SK-N-SH (cell line): Measurements from ENCODE around the gene TRIM40. TPM values are rescaled to one million over a fixed set of nuclear protein-coding genes. Genes with fewer than 3 reads are reported as not detected.

Experiments used
- CTCF ChIA-PET: fragments of 300-600, 350-600 bp; formaldehyde crosslinking; extraction: SDS; loops from one replicate; lab custom pipeline; 2021; lab: Yijun Ruan, JAX
- POLR2A ChIA-PET: fragments of 350-600 bp; sonication (Branson Sonifier 250); formaldehyde crosslinking; extraction: SDS; loops from one replicate; lab custom pipeline; 2020; ENCODE audit warnings: antibody characterized with exemption, inconsistent platforms; lab: Yijun Ruan, JAX
- DNase-seq: peaks from one replicate; pipeline ENCODE4 v3.0.0; 2012
- H2AFZ ChIP-seq: fragments of 200-600 bp; sonication (generic); 2 replicates; pipeline ENCODE4 v1.8.1; 2016; ENCODE audit warnings: antibody characterized with exemption, mild to moderate bottlenecking, low read depth
- H3F3A ChIP-seq: fragments of 200-600 bp; sonication (generic); replicated peaks from 2 replicates; pipeline ENCODE3; 2016; ENCODE audit warnings: antibody characterized with exemption, mild to moderate bottlenecking; ENCODE audit not compliant: insufficient read depth
- H3K27ac ChIP-seq, 2 experiments: fragments of 200-500 bp in 1 of 2; fragments of 200-600 bp in 1 of 2; sonication (Bioruptor generic) in 1 of 2; sonication (generic), shearing (Covaris generic) in 1 of 2; 2 replicates each; pipeline versions ENCODE4 v1.5.1 to v1.6.1; 2014 to 2016; ENCODE audit warnings: low read depth in 2 of 2, inconsistent platforms in 1 of 2, low read length in 1 of 2, mild to moderate bottlenecking in 1 of 2, mixed read lengths in 1 of 2
- H3K27me3 ChIP-seq: fragments of 200-600 bp; sonication (generic), shearing (Covaris generic); 2 replicates; pipeline ENCODE4 v1.6.1; 2016; ENCODE audit warnings: mixed run types; ENCODE audit not compliant: insufficient read depth
- H3K36me3 ChIP-seq, 2 experiments: fragments of 200-500 bp in 1 of 2; fragments of 200-600 bp in 1 of 2; sonication (Bioruptor generic) in 1 of 2; sonication (generic) in 1 of 2; replicated peaks in 1 of 2; 2 replicates each; pipeline versions ENCODE3 to v1.5.1; 2014 to 2016; ENCODE audit warnings: low read length in 1 of 2, mild to moderate bottlenecking in 1 of 2; ENCODE audit not compliant: insufficient read depth in 2 of 2, control insufficient read depth in 1 of 2
- H3K4me1 ChIP-seq, 2 experiments: fragments of 200-500 bp in 1 of 2; fragments of 200-600 bp in 1 of 2; sonication (Bioruptor generic) in 1 of 2; sonication (generic), shearing (Covaris generic) in 1 of 2; 2 replicates each; pipeline versions ENCODE4 v1.5.1 to v1.6.1; 2014 to 2016; ENCODE audit warnings: low read depth in 1 of 2, low read length in 1 of 2, mixed run types in 1 of 2; ENCODE audit not compliant: insufficient read depth in 2 of 2, control insufficient read depth in 1 of 2
- H3K4me2 ChIP-seq: fragments of 200-600 bp; sonication (generic), shearing (Covaris generic); 2 replicates; pipeline ENCODE4 v1.6.1; 2017; ENCODE audit warnings: mixed run types
- H3K4me3 ChIP-seq, 2 experiments: fragments of 200-500 bp in 1 of 2; fragments of 200-600 bp in 1 of 2; sonication (Bioruptor generic) in 1 of 2; sonication (generic), shearing (Covaris generic) in 1 of 2; 2 replicates each; pipeline versions ENCODE4 v1.5.1 to v1.8.1; 2014 to 2016; ENCODE audit warnings: low read depth in 2 of 2, inconsistent platforms in 1 of 2, low read length in 1 of 2, mild to moderate bottlenecking in 1 of 2, mixed read lengths in 1 of 2, moderate library complexity in 1 of 2
- H3K79me2 ChIP-seq: fragments of 200-600 bp; sonication (generic); 2 replicates; pipeline ENCODE4 v1.8.1; 2017; ENCODE audit warnings: mild to moderate bottlenecking; ENCODE audit not compliant: insufficient read depth
- H3K9ac ChIP-seq: fragments of 200-600 bp; sonication (generic); 2 replicates; pipeline ENCODE4 v1.6.1; 2017; ENCODE audit warnings: mixed run types
- H3K9me2 ChIP-seq: fragments of 200-600 bp; sonication (generic); 2 replicates; pipeline ENCODE4 v1.6.1; 2017; ENCODE audit warnings: mixed run types
- H3K9me3 ChIP-seq: fragments of 200-600 bp; sonication (generic); 2 replicates; pipeline ENCODE4 v1.6.1; 2017; ENCODE audit warnings: mixed run types, mild to moderate bottlenecking, moderate library complexity
- H4K20me1 ChIP-seq: fragments of 200-600 bp; sonication (generic); 2 replicates; pipeline ENCODE4 v1.6.1; 2017; ENCODE audit warnings: mild to moderate bottlenecking, mixed run types; ENCODE audit not compliant: insufficient read depth
- FOSL2 ChIP-seq: IDR thresholded peaks from 2 replicates; pipeline ENCODE4 v1.4.0; 2012; ENCODE audit warnings: low read depth, mild to moderate bottlenecking, moderate library complexity, borderline replicate concordance
- FOXM1 ChIP-seq: IDR thresholded peaks from 2 replicates; pipeline ENCODE4 v1.4.0; 2012; ENCODE audit warnings: low read depth, mild to moderate bottlenecking
- JUND ChIP-seq: IDR thresholded peaks from 2 replicates; pipeline ENCODE4 v1.4.0; 2012
- RFX5 ChIP-seq: IDR thresholded peaks from 2 replicates; pipeline ENCODE4 v1.6.1; 2012; ENCODE audit warnings: mild to moderate bottlenecking, improper control_type of control experiment, low read length
- SIN3A ChIP-seq: IDR thresholded peaks from 2 replicates; pipeline ENCODE4 v1.6.1; 2012; ENCODE audit warnings: low read depth, mild to moderate bottlenecking, low read length, moderate library complexity, borderline replicate concordance
- SMC3 ChIP-seq: IDR thresholded peaks from 2 replicates; pipeline ENCODE4 v1.6.1; 2012; ENCODE audit warnings: low read depth, low read length, improper control_type of control experiment
- TAF1 ChIP-seq: IDR thresholded peaks from 2 replicates; pipeline ENCODE4 v1.6.1; 2012; ENCODE audit warnings: low read depth, mild to moderate bottlenecking, low read length, moderate library complexity, borderline replicate concordance
- TEAD4 ChIP-seq: IDR thresholded peaks from 2 replicates; pipeline ENCODE4 v1.4.0; 2012; ENCODE audit warnings: mild to moderate bottlenecking, borderline replicate concordance; ENCODE audit not compliant: insufficient read depth
- YY1 ChIP-seq: IDR thresholded peaks from 2 replicates; pipeline ENCODE4 v1.4.0; 2012; ENCODE audit warnings: low read depth, mild to moderate bottlenecking
- WGBS: methylation state at CpG from one replicate; pipeline ENCODE4 v1.1.6; 2017; ENCODE audit warnings: low lambda C conversion rate; 5-methylcytosine and 5-hydroxymethylcytosine counted together
- polyA plus RNA-seq, 3 experiments: library from polyadenylated mRNA; depleted of rRNA; stranded (reverse); fragments of >200 nt; gene quantifications; 2 replicates each; pipeline ENCODE4 v1.2.3, GENCODE V29; 2012
- TF ChIP-seq, protein P1 (sequence below): IDR thresholded peaks from 2 replicates; pipeline ENCODE4 v1.4.0; 2012; ENCODE audit warnings: low read depth
- TF ChIP-seq, protein P2 (sequence below): fragments of 150-350 bp; IDR thresholded peaks from 2 replicates; pipeline ENCODE4 v1.6.1; 2016; ENCODE audit warnings: mild to moderate bottlenecking, low read depth, low read length
- TF ChIP-seq, protein P3 (sequence below): IDR thresholded peaks from 2 replicates; pipeline ENCODE4 v1.6.1; 2012; ENCODE audit warnings: mild to moderate bottlenecking, low read depth, low read length, moderate library complexity
- TF ChIP-seq, protein P4 (sequence below): IDR thresholded peaks from 2 replicates; pipeline ENCODE4 v1.4.0; 2012; ENCODE audit warnings: low read depth, borderline replicate concordance

TRIM40 gene
- polyA plus RNA-seq, 1 of the 3 experiments (the other 2 are of a cell fraction): not detected

DNA sequence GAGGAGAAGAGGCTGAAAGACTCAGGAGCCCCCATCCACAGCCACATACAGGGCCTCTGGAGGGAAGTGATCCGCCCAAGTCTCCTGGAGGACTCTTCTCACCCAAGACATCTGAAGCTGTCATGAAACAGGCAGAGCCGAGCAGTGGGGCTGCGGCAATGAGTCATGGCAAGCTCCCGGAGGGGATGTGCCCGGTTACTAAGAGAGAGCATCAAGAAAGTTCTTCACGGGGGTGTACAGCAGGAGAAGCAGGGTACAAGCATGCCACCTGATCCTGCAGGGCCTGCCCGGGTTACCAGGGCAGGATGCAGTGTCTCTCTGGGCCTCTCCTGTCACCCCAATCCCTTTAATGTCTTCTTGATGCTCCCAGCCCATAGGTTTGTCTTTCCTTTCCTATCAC lies 56.1 kb downstream of the TRIM40 start:
- WGBS: 98% methylated on average over 5 of the region's 7 CpGs
- no peak for TF ChIP-seq FOSL2
- TF ChIP-seq JUND: no peak
- TF ChIP-seq, all 33 proteins: peak for 0
- Histone ChIP-seq H3K4me3 (no peak overlapping the region), H3K4me2 (no peak overlapping the region), H3K27ac (no peak overlapping the region), H3K9me3 (no peaks in the 10 kb centered on the region), H2AFZ (no peak overlapping the region), H3K9me2 (no peaks in the 10 kb centered on the region), H3K9ac (no peak overlapping the region), H4K20me1 (no peaks in the 10 kb centered on the region), H3K4me1 (no peaks in the 10 kb centered on the region; a peak in 1 of 4 replicates), H3F3A (no peaks in the 10 kb centered on the region), H3K79me2 (no peaks in the 10 kb centered on the region), H3K27me3 (no peaks in the 10 kb centered on the region), H3K36me3 (peaks cover 31 to 51% of the 10 kb centered on the region in 2 experiments)
- no peak for DNase-seq
- CTCF ChIA-PET: interaction anchor here (1.3 kb wide), 1 partner anchor 10 kb away, joined by 3 read pairs; no protein-coding TSS in a partner anchor
- POLR2A ChIA-PET: no interaction called here

DNA sequence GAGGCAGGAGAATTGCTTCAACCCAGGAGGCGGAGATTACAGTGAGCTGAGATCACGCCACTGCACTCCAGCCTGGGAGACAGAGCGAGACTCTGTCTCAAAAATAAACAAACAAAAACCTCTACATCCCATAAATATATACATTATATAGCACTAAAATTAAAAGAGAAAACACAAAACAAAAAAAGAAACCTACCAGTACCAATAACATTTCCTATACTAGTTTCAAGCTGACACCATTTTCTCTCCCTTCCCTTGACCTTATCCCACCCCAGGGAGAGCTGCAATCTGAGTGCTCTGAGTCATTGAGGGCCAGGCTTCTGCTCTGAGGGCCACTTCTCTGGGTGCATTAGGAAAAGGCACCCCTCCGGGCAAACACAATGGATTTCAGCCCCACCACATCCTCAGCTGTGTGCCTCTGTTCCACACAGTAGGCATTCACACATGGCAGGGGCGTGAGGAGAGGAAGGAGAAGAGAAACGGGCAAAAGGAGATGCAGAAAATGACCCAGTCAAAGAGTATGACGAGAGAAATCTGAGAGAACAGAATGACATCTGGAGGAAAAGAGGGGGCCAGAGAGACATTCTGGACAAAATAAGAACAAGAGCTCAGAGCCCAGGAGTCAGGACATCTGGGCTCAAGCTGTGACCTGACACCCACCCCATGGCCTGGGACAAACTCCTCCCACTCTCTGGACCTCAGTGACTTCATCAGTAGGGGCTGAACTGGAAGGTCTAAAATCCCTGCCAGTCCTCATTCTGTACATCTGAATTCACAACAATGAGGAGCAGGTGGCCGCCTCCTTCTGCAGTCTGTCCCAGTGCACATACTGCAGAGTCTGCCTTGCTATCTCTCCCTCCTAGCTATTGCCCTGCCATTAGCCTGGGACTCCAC lies 59.1 kb downstream of the TRIM40 start:
- Histone ChIP-seq H3K27me3 (no peaks in the 10 kb centered on the region), H3K4me1 (no peaks in the 10 kb centered on the region; a peak in 1 of 4 replicates), H3K9me3 (no peaks in the 10 kb centered on the region), H3K4me3 (no peak overlapping the region), H3F3A (no peaks in the 10 kb centered on the region), H3K27ac (no peak overlapping the region), H3K4me2 (no peak overlapping the region), H3K9ac (no peak overlapping the region), H3K9me2 (no peaks in the 10 kb centered on the region), H3K79me2 (0 out of 2 replicates have a peak, but pooled peaks cover 2% of the 10 kb centered on the region), H2AFZ (no peak overlapping the region), H3K36me3 (peaks cover 27 to 53% of the 10 kb centered on the region in 2 experiments), H4K20me1 (no peaks in the 10 kb centered on the region)
- no peak for DNase-seq
- no peak for TF ChIP-seq TEAD4
- 92% methylated on average over 8 of the region's 8 CpGs for WGBS
- POLR2A ChIA-PET: interaction anchor here (1.3 kb wide), 1 partner anchor 13 kb away, joined by 3 read pairs; no protein-coding TSS in a partner anchor
- CTCF ChIA-PET: interaction anchor here (0.9 kb wide), 1 partner anchor 63 kb away, joined by 5 read pairs; no protein-coding TSS in a partner anchor

DNA sequence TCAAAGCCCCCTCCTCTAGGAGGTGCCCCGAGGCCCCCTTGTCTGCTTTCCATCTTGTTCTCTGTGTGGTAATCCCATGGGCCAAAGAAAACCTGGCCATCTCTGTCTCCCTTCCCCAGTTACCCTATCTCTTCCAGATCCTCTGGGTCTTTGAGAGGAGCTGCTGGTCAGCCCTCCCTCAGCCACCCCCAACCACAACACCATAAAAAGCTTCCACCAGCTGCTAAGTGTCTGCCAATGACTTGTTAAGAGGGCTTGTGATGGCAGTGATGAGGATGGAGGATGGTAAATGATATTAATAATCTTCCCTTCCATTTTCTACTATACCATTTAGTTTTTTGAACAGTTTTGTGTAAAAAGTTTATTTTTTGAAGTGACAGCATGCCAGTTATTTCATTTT lies 60.0 kb downstream of the TRIM40 start:
- H3K4me1 ChIP-seq: no peaks in the 10 kb centered on the region; a peak in 1 of 4 replicates
- CTCF ChIA-PET: interaction anchor here (1.4 kb wide), 1 partner anchor 15 kb away, joined by 3 read pairs; no protein-coding TSS in a partner anchor
- no peaks in the 10 kb centered on the region for H3K9me3 ChIP-seq
- no peak overlapping the region for H3K4me3 ChIP-seq
- peaks cover 7% of the 10 kb centered on the region; the same call in 1 of the 2 replicates for H3K79me2 ChIP-seq
- H3K36me3 ChIP-seq: peaks cover 34 to 52% of the 10 kb centered on the region in 2 experiments
- H3K9ac ChIP-seq: no peak overlapping the region
- POLR2A ChIA-PET: interaction anchor here (1.3 kb wide), 1 partner anchor 12 kb away, joined by 3 read pairs; no protein-coding TSS in a partner anchor
- H3K4me2 ChIP-seq: no peak overlapping the region
- no peaks in the 10 kb centered on the region for H3K27me3 ChIP-seq
- H3F3A ChIP-seq: no peaks in the 10 kb centered on the region
- no peak for DNase-seq
- no peak overlapping the region for H3K27ac ChIP-seq
- 73% methylated on average over 1 of the region's 1 CpG for WGBS
- H3K9me2 ChIP-seq: no peaks in the 10 kb centered on the region
- TF ChIP-seq, protein P1, sequence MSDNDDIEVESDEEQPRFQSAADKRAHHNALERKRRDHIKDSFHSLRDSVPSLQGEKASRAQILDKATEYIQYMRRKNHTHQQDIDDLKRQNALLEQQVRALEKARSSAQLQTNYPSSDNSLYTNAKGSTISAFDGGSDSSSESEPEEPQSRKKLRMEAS: no peak
- TF ChIP-seq, protein P2, sequence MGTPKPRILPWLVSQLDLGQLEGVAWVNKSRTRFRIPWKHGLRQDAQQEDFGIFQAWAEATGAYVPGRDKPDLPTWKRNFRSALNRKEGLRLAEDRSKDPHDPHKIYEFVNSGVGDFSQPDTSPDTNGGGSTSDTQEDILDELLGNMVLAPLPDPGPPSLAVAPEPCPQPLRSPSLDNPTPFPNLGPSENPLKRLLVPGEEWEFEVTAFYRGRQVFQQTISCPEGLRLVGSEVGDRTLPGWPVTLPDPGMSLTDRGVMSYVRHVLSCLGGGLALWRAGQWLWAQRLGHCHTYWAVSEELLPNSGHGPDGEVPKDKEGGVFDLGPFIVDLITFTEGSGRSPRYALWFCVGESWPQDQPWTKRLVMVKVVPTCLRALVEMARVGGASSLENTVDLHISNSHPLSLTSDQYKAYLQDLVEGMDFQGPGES: no peak
- TF ChIP-seq, protein P3, sequence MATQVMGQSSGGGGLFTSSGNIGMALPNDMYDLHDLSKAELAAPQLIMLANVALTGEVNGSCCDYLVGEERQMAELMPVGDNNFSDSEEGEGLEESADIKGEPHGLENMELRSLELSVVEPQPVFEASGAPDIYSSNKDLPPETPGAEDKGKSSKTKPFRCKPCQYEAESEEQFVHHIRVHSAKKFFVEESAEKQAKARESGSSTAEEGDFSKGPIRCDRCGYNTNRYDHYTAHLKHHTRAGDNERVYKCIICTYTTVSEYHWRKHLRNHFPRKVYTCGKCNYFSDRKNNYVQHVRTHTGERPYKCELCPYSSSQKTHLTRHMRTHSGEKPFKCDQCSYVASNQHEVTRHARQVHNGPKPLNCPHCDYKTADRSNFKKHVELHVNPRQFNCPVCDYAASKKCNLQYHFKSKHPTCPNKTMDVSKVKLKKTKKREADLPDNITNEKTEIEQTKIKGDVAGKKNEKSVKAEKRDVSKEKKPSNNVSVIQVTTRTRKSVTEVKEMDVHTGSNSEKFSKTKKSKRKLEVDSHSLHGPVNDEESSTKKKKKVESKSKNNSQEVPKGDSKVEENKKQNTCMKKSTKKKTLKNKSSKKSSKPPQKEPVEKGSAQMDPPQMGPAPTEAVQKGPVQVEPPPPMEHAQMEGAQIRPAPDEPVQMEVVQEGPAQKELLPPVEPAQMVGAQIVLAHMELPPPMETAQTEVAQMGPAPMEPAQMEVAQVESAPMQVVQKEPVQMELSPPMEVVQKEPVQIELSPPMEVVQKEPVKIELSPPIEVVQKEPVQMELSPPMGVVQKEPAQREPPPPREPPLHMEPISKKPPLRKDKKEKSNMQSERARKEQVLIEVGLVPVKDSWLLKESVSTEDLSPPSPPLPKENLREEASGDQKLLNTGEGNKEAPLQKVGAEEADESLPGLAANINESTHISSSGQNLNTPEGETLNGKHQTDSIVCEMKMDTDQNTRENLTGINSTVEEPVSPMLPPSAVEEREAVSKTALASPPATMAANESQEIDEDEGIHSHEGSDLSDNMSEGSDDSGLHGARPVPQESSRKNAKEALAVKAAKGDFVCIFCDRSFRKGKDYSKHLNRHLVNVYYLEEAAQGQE: no peak
- TF ChIP-seq FOXM1 (no peak), JUND (no peak), RFX5 (no peak), SMC3 (no peak), SIN3A (no peak), YY1 (no peak), TAF1 (no peak)
- TF ChIP-seq, protein P4, sequence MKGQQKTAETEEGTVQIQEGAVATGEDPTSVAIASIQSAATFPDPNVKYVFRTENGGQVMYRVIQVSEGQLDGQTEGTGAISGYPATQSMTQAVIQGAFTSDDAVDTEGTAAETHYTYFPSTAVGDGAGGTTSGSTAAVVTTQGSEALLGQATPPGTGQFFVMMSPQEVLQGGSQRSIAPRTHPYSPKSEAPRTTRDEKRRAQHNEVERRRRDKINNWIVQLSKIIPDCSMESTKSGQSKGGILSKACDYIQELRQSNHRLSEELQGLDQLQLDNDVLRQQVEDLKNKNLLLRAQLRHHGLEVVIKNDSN: no peak
- TF ChIP-seq, all 33 proteins: peak for 0
- no peak overlapping the region for H2AFZ ChIP-seq
- H4K20me1 ChIP-seq: no peaks in the 10 kb centered on the region
